OCI-LY3 (cell line): ENCODE data around the gene LLPH.

Experiments used
- H2AFZ ChIP-seq: fragments of 200-600, 300-600 bp; shearing (Covaris generic); 2 replicates; pipeline ENCODE4 v1.6.0; 2014; ENCODE audit warnings: antibody characterized with exemption, low read depth, low read length
- H3K27ac ChIP-seq: fragments of 200-600, 300-600 bp; sonication (generic); 2 replicates; pipeline ENCODE4 v1.5.1; 2014; ENCODE audit warnings: mild to moderate bottlenecking, low read length, moderate library complexity, mixed read lengths
- H3K27me3 ChIP-seq: fragments of 200-600, 300-600 bp; sonication (generic); 2 replicates; pipeline ENCODE4 v1.6.1; 2014; ENCODE audit warnings: low read depth, low read length, mixed read lengths
- H3K36me3 ChIP-seq: fragments of 200-600, 300-600 bp; sonication (generic); replicated peaks from 2 replicates; pipeline ENCODE3; 2014; ENCODE audit warnings: low read depth, low read length, mixed read lengths
- H3K4me1 ChIP-seq: fragments of 300-600, 200-600 bp; sonication (generic); 2 replicates; pipeline ENCODE4 v1.6.1; 2014; ENCODE audit warnings: low read length, mixed read lengths
- H3K4me2 ChIP-seq: fragments of 200-600, 300-600 bp; sonication (generic); 2 replicates; pipeline ENCODE4 v1.6.1; 2014; ENCODE audit warnings: low read length, mixed read lengths
- H3K4me3 ChIP-seq: fragments of 300-600, 200-600 bp; sonication (generic); 2 replicates; pipeline ENCODE4 v1.5.1; 2014; ENCODE audit warnings: antibody characterized with exemption, mild to moderate bottlenecking, low read length, moderate library complexity
- H3K79me2 ChIP-seq: fragments of 300-600, 200-600 bp; shearing (Covaris generic); 2 replicates; pipeline ENCODE4 v1.6.1; 2014; ENCODE audit warnings: mild to moderate bottlenecking, low read length, mixed read lengths
- H3K9ac ChIP-seq: fragments of 300-600, 200-600 bp; shearing (Covaris generic); 2 replicates; pipeline ENCODE4 v1.6.0; 2014; ENCODE audit warnings: mild to moderate bottlenecking, low read length, moderate library complexity
- H3K9me3 ChIP-seq: fragments of 200-600, 300-600 bp; shearing (Covaris generic); 2 replicates; pipeline ENCODE4 v1.6.1; 2014; ENCODE audit warnings: low read length, mixed read lengths; ENCODE audit not compliant: insufficient read depth
- H4K20me1 ChIP-seq: fragments of 200-600, 300-600 bp; sonication (generic); 2 replicates; pipeline ENCODE4 v1.6.1; 2016; ENCODE audit warnings: low read length, mixed read lengths; ENCODE audit not compliant: insufficient read depth
- EZH2phosphoT487 ChIP-seq: fragments of 200-600 bp; shearing (Covaris generic); IDR thresholded peaks from 2 replicates; pipeline ENCODE4 v1.6.1; 2018; ENCODE audit warnings: antibody characterized with exemption, mixed run types, low read depth
- TF ChIP-seq, protein P1 (sequence below): fragments of 200-600, 300-600 bp; sonication (generic); IDR thresholded peaks from 2 replicates; pipeline ENCODE4 v1.5.1; 2014; ENCODE audit warnings: antibody characterized with exemption, low read length, low read depth

LLPH gene

DNA sequence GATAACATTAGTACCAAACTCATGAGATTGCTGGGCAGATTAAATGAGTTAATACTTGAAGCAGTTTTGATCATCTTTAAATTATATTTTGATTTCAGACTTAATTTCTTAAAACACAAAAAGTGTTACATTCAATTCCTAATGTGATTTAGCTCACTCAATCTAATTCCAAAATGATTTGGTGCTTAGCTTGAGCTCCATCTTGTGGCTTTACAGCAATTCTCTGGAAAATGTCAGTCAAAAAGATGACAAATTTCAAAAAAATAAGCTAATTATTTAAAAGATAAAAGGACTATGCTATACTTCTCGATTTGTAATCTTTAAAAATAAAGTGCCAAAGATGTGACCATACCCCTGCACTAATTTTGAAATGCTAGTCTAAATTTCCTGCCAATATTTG lies 10.1 kb downstream of the LLPH start:
- H3K9ac ChIP-seq: no peak overlapping the region
- peaks cover 19% of the 10 kb centered on the region for H3K4me1 ChIP-seq
- no peaks in the 10 kb centered on the region; the same call in 1 of the 2 replicates for H4K20me1 ChIP-seq
- H3K9me3 ChIP-seq: no peaks in the 10 kb centered on the region
- H2AFZ ChIP-seq: no peak overlapping the region
- no peak overlapping the region for H3K27ac ChIP-seq
- H3K27me3 ChIP-seq: no peaks in the 10 kb centered on the region
- H3K79me2 ChIP-seq: peaks cover 14% of the 10 kb centered on the region
- H3K4me2 ChIP-seq: no peak overlapping the region
- TF ChIP-seq EZH2phosphoT487: no peak
- TF ChIP-seq, protein P1, sequence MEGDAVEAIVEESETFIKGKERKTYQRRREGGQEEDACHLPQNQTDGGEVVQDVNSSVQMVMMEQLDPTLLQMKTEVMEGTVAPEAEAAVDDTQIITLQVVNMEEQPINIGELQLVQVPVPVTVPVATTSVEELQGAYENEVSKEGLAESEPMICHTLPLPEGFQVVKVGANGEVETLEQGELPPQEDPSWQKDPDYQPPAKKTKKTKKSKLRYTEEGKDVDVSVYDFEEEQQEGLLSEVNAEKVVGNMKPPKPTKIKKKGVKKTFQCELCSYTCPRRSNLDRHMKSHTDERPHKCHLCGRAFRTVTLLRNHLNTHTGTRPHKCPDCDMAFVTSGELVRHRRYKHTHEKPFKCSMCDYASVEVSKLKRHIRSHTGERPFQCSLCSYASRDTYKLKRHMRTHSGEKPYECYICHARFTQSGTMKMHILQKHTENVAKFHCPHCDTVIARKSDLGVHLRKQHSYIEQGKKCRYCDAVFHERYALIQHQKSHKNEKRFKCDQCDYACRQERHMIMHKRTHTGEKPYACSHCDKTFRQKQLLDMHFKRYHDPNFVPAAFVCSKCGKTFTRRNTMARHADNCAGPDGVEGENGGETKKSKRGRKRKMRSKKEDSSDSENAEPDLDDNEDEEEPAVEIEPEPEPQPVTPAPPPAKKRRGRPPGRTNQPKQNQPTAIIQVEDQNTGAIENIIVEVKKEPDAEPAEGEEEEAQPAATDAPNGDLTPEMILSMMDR: peak; percentile 14; the same call in 1 of the 2 replicates
- H3K4me3 ChIP-seq: no peak overlapping the region
- H3K36me3 ChIP-seq: peaks cover 38% of the 10 kb centered on the region

DNA sequence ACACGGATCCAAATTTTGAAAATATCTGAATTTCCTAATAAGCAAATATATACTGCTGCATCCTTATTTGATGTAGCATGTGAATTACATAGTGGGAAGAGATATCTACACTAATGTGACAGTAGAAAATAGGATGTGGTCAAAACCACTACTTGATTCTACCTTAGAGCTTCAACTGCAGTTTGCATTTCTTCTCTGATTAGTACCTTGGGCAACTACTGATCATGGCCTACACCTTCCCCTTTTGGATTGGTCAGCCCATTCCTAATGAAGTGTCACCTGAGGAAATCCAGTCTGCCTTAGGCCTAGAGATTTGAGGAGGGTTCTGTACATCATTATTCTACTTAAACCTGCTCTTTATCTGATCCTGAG lies 10.7 kb downstream of the LLPH start:
- Histone ChIP-seq H3K4me2 (no peak overlapping the region), H4K20me1 (no peaks in the 10 kb centered on the region; the same call in 1 of the 2 replicates), H3K27ac (no peak overlapping the region), H3K4me3 (no peak overlapping the region), H3K9me3 (no peaks in the 10 kb centered on the region), H3K36me3 (peaks cover 32% of the 10 kb centered on the region), H3K9ac (no peak overlapping the region), H3K27me3 (no peaks in the 10 kb centered on the region), H2AFZ (no peak overlapping the region), H3K79me2 (peaks cover 7% of the 10 kb centered on the region; the same call in 1 of the 2 replicates), H3K4me1 (peaks cover 19% of the 10 kb centered on the region)
- TF ChIP-seq EZH2phosphoT487: no peak
- TF ChIP-seq, protein P1: no peak

DNA sequence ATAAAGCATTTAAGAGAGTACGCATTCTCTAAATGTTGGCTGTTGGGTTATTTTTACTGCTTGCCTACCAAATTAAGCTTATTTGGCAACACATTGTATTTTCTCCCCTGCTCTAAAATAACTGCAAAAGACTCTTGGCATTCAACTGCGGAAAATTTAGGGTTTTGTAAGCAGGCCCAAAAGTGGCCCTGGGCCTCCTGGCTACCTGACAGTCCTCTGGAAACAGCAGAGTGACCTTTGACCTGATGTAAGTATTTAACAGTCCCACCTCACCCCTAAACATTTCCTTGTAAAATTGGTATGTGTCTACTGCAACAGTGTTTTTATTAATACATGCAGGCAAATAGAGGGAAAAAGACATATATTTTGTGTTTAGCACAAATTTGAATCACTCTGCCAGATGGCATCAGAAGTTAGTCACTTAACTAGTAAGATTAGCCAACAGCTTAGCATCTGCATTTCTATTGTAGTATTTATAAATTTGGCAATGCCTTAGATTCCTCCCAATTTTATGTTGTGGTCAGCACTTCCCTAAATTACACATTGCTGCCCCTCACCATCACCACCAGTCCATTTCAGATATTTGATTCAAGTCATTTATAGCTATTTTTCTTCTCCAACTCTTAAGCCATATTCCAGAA lies 11.2 kb downstream of the LLPH start:
- Histone ChIP-seq H4K20me1 (no peaks in the 10 kb centered on the region; the same call in 1 of the 2 replicates), H3K27ac (no peak overlapping the region), H3K27me3 (no peaks in the 10 kb centered on the region), H3K9me3 (no peaks in the 10 kb centered on the region), H3K4me3 (no peak overlapping the region), H3K79me2 (0 out of 2 replicates have a peak, but pooled peaks cover 2% of the 10 kb centered on the region), H3K36me3 (peaks cover 27% of the 10 kb centered on the region), H3K4me2 (no peak overlapping the region), H3K4me1 (peaks cover 19% of the 10 kb centered on the region), H2AFZ (no peak overlapping the region), H3K9ac (no peak overlapping the region)
- TF ChIP-seq EZH2phosphoT487: no peak

DNA sequence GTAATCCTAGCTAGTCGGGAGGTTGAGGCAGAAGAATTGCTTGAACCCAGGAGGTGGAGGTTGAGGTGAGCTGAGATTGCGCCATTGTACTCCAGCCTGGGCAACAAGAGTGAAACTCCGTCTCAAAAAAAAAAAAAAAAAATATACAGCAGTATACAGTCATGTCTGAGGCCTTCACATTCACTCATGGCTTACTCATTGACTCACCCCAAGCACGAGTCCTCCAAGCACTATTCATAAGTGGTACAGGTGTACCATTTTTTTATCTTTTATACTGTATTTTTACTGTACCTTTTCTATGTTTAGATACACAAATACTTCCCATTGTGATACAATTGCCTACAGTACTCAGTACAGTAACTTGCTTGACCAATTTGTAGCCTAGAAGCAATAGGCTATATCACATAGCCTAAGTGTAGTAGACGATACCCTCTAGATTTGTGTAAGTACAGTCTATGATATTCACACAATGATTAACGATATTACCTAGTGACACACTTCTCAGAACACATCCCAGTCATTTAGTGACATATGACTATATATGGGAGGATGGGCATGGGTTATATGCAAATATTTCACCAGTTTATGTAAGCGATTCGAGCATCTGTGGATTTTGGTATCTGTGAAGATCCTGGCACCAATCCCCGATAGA lies 12.2 kb downstream of the LLPH start:
- TF ChIP-seq, protein P1: no peak
- no peak for TF ChIP-seq EZH2phosphoT487
- Histone ChIP-seq H3K4me1 (peaks cover 19% of the 10 kb centered on the region), H3K27ac (0 out of 2 replicates have a peak overlapping the region, but pooled peaks have one; percentile 20), H3K27me3 (no peaks in the 10 kb centered on the region), H3K36me3 (peaks cover 22% of the 10 kb centered on the region), H2AFZ (no peak overlapping the region), H3K4me3 (no peak overlapping the region), H4K20me1 (no peaks in the 10 kb centered on the region), H3K79me2 (no peaks in the 10 kb centered on the region), H3K4me2 (peak overlapping the region; percentile 40), H3K9ac (no peak overlapping the region), H3K9me3 (no peaks in the 10 kb centered on the region)
